Right atrium auricular region (tissue), 2 donors: ENCODE measurements around the gene PPFIA4. TPM values are rescaled to one million over a fixed set of nuclear protein-coding genes. Genes with fewer than 3 reads are reported as not detected.
"Not testable (repeated sequence)": the region's sequence is repeated elsewhere in the genome, so short reads cannot be mapped to it uniquely, and the experiment has no call there.

Experiments
- DNase-seq: peaks from one replicate; pipeline ENCODE4 v3.0.0-alpha.2; 2019; ENCODE audit warnings: low spot score
- H3K27ac ChIP-seq, 2 donors: fragments of 200-600 bp; sonication (generic); 1 replicate in 1 of 2; 2 replicates in 1 of 2; pipeline ENCODE4 v1.5.1; 2016 to 2019
- H3K27me3 ChIP-seq, 2 donors: fragments of 200-600 bp; sonication (generic); one replicate each; pipeline versions ENCODE4 v1.5.1 to v1.6.0; 2017 to 2019
- H3K36me3 ChIP-seq: fragments of 200-600 bp; sonication (generic); one replicate; pipeline ENCODE4 v1.5.1; 2016
- H3K4me1 ChIP-seq, 2 donors: fragments of 200-600 bp; sonication (generic); one replicate each; pipeline versions ENCODE4 v1.5.1 to v1.6.0; 2017 to 2019
- H3K4me3 ChIP-seq, 2 donors: fragments of 200-600 bp; sonication (generic); 1 replicate in 1 of 2; 2 replicates in 1 of 2; pipeline ENCODE4 v1.5.1; 2017 to 2019; ENCODE audit warnings: mild to moderate bottlenecking in 1 of 2, moderate library complexity in 1 of 2
- H3K9me3 ChIP-seq, 2 donors: fragments of 200-600 bp; sonication (generic); one replicate each; pipeline ENCODE4 v1.5.1; 2019
- total RNA-seq, 2 donors: library from RNA; depleted of rRNA; stranded (reverse); fragments of >200 nt; gene quantifications; one replicate each; pipeline ENCODE4 v1.1.0, GENCODE V29; 2016
- TF ChIP-seq, protein P1 (sequence below), 2 donors: fragments of 200-600 bp; sonication (generic); IDR thresholded peaks; one replicate each; pipeline ENCODE4 v1.5.1; 2019; ENCODE audit warnings: antibody characterized with exemption in 2 of 2

The PPFIA4 gene
- 10 to 100 TPM; 16.3 to 19.2 TPM for total RNA-seq

DNA sequence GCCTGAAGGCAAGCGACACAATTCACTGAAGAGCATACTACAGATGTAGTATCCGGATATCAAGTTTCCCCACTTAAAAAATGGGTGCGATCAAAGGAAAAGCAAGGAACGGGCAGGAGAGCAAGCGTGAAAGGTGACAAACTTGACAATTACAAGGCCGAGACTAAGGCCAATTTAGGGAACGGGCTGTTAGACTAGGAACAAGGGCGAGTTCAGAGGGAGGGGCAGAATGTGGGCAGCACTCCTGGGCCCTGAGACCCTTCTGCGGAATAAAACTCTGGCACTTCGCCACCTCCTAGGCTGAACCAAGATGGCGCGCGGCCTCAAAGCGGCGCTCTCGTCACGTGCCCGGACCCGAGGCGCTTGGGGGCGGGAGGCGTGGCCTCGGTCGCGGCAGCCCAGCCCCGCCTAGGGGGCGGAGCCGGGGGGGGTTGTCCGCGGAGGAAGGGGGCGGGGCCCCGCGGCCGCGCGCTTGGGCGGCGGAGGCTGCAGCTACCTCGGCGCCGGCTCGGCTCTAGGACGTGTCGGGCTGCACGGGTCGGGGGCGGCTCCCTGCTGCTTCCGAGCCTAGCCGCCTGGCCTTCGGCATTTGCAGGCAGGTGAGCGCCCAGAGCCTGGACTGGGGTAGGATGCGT, at the start of gene PPFIA4:
Gene PPFIA4, plus strand, starts transcription at position 461 of the 635 bp plus-strand sequence. CDS start 12,518 bp downstream, outside the sequence.
- Histone ChIP-seq H3K4me3 (peak within 1 kb of the TSS; percentile 61 to 69), H3K4me1 (peaks cover 0 to 40% of the 10 kb centered on the region in 2 donors), H3K36me3 (peaks cover 13% of the 10 kb centered on the region), H3K9me3 (no peaks in the 10 kb centered on the region), H3K27me3 (no peaks in the 10 kb centered on the region), H3K27ac (peak within 1 kb of the TSS; percentile 86 to 87)
- TF ChIP-seq, protein P1, sequence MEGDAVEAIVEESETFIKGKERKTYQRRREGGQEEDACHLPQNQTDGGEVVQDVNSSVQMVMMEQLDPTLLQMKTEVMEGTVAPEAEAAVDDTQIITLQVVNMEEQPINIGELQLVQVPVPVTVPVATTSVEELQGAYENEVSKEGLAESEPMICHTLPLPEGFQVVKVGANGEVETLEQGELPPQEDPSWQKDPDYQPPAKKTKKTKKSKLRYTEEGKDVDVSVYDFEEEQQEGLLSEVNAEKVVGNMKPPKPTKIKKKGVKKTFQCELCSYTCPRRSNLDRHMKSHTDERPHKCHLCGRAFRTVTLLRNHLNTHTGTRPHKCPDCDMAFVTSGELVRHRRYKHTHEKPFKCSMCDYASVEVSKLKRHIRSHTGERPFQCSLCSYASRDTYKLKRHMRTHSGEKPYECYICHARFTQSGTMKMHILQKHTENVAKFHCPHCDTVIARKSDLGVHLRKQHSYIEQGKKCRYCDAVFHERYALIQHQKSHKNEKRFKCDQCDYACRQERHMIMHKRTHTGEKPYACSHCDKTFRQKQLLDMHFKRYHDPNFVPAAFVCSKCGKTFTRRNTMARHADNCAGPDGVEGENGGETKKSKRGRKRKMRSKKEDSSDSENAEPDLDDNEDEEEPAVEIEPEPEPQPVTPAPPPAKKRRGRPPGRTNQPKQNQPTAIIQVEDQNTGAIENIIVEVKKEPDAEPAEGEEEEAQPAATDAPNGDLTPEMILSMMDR (IDR thresholded peaks at IDR 0.05) = no peak
- DNase-seq = peak; percentile 81

- H3K4me1 ChIP-seq = no peaks in the 10 kb centered on the region
- no peak overlapping the region for H3K4me3 ChIP-seq
- no peaks in the 10 kb centered on the region for H3K9me3 ChIP-seq
- no peak for DNase-seq
- H3K27me3 ChIP-seq = no peaks in the 10 kb centered on the region
- H3K27ac ChIP-seq = no peak overlapping the region
- H3K36me3 ChIP-seq = no peaks in the 10 kb centered on the region
- TF ChIP-seq, protein P1 (IDR thresholded peaks at IDR 0.05) = no peak
Observed at GRCh38 chr1:202976633-202977032, 49.7 kb upstream of the PPFIA4 start.

GRCh38 chr1:202979459-202979858, 46.8 kb upstream of the PPFIA4 start:
- H3K4me1 ChIP-seq = no peaks in the 10 kb centered on the region
- no peak overlapping the region for H3K4me3 ChIP-seq
- TF ChIP-seq, protein P1 (IDR thresholded peaks at IDR 0.05) = no peak

GRCh38 chr1:202981939-202982338, 44.4 kb upstream of the PPFIA4 start:
- no peaks in the 10 kb centered on the region for H3K36me3 ChIP-seq
- H3K9me3 ChIP-seq = no peaks in the 10 kb centered on the region
- no peak overlapping the region for H3K4me3 ChIP-seq
- no peaks in the 10 kb centered on the region for H3K27me3 ChIP-seq
- TF ChIP-seq, protein P1 (IDR thresholded peaks at IDR 0.05) = no peak
- no peaks in the 10 kb centered on the region for H3K4me1 ChIP-seq
- H3K27ac ChIP-seq = no peak overlapping the region
- DNase-seq = no peak

More at GRCh38 chr1:202979459-202979858, 46.8 kb upstream of the PPFIA4 start:
- DNase-seq = no peak
- H3K27me3 ChIP-seq = no peaks in the 10 kb centered on the region
- H3K27ac ChIP-seq = no peak overlapping the region
- H3K36me3 ChIP-seq = no peaks in the 10 kb centered on the region
- H3K9me3 ChIP-seq = no peaks in the 10 kb centered on the region

GRCh38 chr1:202982715-202983430, 43.4 kb upstream of the PPFIA4 start:
- DNase-seq = no peak
- H3K4me3 ChIP-seq = no peak overlapping the region
- TF ChIP-seq, protein P1 (IDR thresholded peaks at IDR 0.05) = no peak
- no peaks in the 10 kb centered on the region for H3K36me3 ChIP-seq
- H3K27me3 ChIP-seq = no peaks in the 10 kb centered on the region
- H3K9me3 ChIP-seq = no peaks in the 10 kb centered on the region
- no peak overlapping the region for H3K27ac ChIP-seq
- no peaks in the 10 kb centered on the region for H3K4me1 ChIP-seq

DNA sequence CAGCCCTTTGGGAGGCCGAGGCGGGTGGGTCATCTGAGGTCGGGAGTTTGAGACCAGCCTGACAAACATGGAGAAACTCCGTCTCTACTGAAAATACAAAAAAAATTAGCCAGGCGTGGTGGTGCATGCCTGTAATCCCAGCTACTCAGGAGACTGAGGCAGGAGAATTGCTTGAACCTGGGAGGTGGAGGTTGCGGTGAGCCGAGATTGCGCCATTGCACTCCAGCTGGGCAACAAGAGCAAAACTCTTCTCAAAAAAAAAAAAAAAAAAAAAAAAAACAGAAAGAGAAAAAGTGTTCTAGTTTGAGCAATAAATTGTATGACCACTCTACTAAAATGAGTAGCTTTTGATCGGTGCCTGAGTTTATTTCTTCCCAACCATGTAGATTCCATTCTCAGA, 40.2 kb upstream of the PPFIA4 start:
- H3K4me3 ChIP-seq, H3K9me3 ChIP-seq, H3K36me3 ChIP-seq, DNase-seq, H3K4me1 ChIP-seq, H3K27me3 ChIP-seq, H3K27ac ChIP-seq: not testable (repeated sequence)
